ENCODE results near the gene KIAA1958.

The KIAA1958 gene

DNA sequence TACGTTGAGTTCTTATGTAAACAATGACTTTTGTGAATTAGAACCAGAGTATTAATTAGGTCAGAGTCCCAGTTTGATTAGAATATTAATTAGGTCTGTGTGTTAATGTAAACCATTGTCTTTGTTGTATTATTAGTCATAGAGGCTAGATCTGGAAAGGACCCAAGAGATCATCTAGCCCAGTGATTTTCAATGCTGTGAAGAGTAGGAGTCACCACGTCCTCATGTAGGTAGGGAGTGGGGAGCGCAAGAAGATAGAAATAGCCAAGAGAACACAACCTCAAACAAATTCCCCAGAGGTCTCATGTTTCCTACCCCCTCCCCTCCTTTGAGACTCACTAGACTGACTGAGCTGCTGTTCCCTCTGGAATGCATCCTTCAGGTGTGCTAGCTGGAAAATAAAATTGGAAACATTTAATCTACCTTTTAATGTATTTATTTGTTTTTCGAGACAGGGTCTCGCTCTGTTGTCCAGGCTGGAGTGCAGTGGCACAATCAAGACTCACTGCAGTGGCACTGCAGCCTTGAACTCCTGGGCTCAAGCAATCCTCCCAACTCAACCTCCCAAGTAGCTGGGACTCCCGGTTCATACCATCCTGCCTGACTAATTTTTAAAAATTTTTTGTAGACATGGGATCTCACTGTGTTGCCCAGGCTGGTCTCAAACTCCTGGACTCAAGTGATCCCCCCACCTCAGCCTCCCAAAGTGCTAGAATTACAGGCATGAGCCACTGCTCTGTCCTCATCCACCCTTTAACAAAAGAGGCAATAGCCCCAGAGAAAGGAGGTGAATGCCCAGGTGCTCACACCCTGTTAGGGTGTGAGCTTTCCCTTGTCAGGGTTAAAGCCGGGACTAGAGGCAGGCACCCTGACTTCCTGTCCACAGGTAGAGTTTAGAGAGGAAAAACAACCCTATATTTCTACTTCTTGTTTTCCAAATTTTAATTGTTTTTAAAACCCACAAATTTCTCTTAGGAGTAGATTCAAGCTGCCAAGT lies 138.4 kb downstream of the KIAA1958 start:
- Histone ChIP-seq H3K4me1 (peaks cover 12% of the 10 kb centered on the region), H3K27ac (no peak overlapping the region), H3K9me3 (no peaks in the 10 kb centered on the region), H3K9ac (no peak overlapping the region), H4K20me1 (peaks cover 4% of the 10 kb centered on the region), H3K4me2 (peak overlapping the region; percentile 25; the same call in 1 of the 2 replicates), H3K36me3 (peaks cover 19% of the 10 kb centered on the region), H3K27me3 (no peaks in the 10 kb centered on the region), H3K4me3 (no peak overlapping the region)
- TF ChIP-seq Cebpa-rat (IDR thresholded peaks at IDR 0.05): no peak

DNA sequence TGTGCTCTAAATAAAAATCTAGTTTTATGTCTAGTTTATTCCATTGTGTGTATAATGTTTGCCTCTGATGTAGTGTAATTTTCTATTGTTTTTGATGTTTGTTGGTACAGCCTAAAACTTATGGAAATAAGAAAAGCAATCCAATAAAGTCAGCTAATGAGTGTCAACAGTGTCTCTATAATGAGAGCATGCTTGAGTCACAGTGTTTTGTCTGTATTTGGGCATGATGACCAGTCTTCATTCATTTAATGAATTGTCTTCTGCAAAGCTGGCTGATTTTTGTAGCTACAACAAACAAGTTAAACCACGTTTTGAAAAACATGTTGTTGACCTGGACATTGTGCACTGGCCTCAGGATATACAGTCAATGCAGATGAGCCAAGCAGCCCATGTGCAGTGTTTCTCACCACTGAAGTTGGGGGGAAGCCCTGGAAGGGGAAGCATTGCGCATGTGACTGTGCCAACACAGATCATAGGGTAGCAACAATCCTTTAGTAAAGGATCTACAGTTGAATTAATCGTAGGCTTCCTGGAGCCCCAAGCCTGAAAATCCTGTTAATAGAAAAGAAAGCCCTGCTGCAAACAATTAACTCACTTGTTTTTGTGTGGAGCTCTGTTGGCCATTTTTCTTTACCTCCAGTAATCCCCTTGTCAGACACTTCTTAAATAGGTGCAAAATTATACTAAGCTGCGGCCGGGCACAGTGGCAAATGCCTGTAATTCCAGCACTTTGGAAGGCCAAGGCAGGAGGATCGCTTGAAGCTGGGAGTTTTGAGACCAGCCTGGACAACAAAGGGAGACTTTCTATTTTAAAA lies 143.3 kb downstream of the KIAA1958 start:
- no peak for TF ChIP-seq Cebpa-rat (IDR thresholded peaks at IDR 0.05)

GRCh38 chr9:112631313-112632070 lies 144.9 kb downstream of the KIAA1958 start:
- H3K4me2 ChIP-seq: no peak overlapping the region
- H3K9ac ChIP-seq: no peak overlapping the region
- H3K9me3 ChIP-seq: no peaks in the 10 kb centered on the region
- no peak overlapping the region for H3K4me3 ChIP-seq
- H3K27ac ChIP-seq: no peak overlapping the region
- no peaks in the 10 kb centered on the region for H3K4me1 ChIP-seq
- H3K36me3 ChIP-seq: no peaks in the 10 kb centered on the region
- no peaks in the 10 kb centered on the region for H3K27me3 ChIP-seq
- no peak for TF ChIP-seq Cebpa-rat (IDR thresholded peaks at IDR 0.05)
- peaks cover 11% of the 10 kb centered on the region for H4K20me1 ChIP-seq

More for the DNA sequence above, 143.3 kb downstream of the KIAA1958 start:
- Histone ChIP-seq H3K4me1 (peaks cover 2% of the 10 kb centered on the region; the same call in 1 of the 2 replicates), H3K9me3 (no peaks in the 10 kb centered on the region), H3K27ac (no peak overlapping the region), H3K4me3 (no peak overlapping the region), H3K36me3 (peaks cover 4% of the 10 kb centered on the region; the same call in 1 of the 2 replicates), H3K4me2 (no peak overlapping the region), H3K9ac (no peak overlapping the region), H3K27me3 (no peaks in the 10 kb centered on the region), H4K20me1 (peaks cover 11% of the 10 kb centered on the region)

GRCh38 chr9:112640311-112640710 lies 153.7 kb downstream of the KIAA1958 start:
- Histone ChIP-seq H3K9ac (no peak overlapping the region), H3K36me3 (peaks cover 38% of the 10 kb centered on the region), H3K9me3 (peaks cover 43% of the 10 kb centered on the region), H3K4me2 (no peak overlapping the region), H3K4me1 (no peaks in the 10 kb centered on the region), H4K20me1 (no peaks in the 10 kb centered on the region), H3K4me3 (no peak overlapping the region), H3K27me3 (no peaks in the 10 kb centered on the region), H3K27ac (no peak overlapping the region)
- no peak for TF ChIP-seq Cebpa-rat (IDR thresholded peaks at IDR 0.05)

GRCh38 chr9:112642126-112642525 lies 155.5 kb downstream of the KIAA1958 start:
- no peak for TF ChIP-seq Cebpa-rat (IDR thresholded peaks at IDR 0.05)
- no peak overlapping the region for H3K9ac ChIP-seq
- H3K4me1 ChIP-seq: no peaks in the 10 kb centered on the region
- peaks cover 59% of the 10 kb centered on the region for H3K9me3 ChIP-seq
- H4K20me1 ChIP-seq: no peaks in the 10 kb centered on the region
- H3K27ac ChIP-seq: no peak overlapping the region
- no peak overlapping the region for H3K4me3 ChIP-seq
- peaks cover 56% of the 10 kb centered on the region for H3K36me3 ChIP-seq
- no peaks in the 10 kb centered on the region for H3K27me3 ChIP-seq
- no peak overlapping the region for H3K4me2 ChIP-seq

DNA sequence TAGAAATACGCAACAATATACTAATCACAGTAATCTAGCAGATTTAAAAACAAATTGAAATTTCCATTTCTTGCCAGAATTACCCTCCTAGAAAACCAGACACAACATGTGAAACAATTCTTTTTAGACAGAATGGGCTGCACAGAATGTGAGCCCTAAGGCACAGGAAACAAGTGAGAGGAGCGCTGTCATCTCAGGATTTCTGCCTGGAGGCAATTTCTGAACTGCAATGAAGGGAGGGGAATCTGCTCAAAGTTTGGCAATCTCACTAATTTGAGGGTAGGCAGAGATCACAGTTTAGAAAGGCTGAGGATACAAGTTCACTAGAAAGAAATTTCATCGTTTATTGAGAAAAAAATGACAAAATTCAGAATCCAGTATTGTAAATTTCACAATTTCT lies 161.0 kb downstream of the KIAA1958 start:
- Histone ChIP-seq H3K36me3 (peaks cover 40% of the 10 kb centered on the region), H3K4me3 (no peak overlapping the region), H4K20me1 (no peaks in the 10 kb centered on the region), H3K9ac (no peak overlapping the region), H3K4me1 (no peaks in the 10 kb centered on the region), H3K27ac (no peak overlapping the region), H3K27me3 (no peaks in the 10 kb centered on the region), H3K4me2 (no peak overlapping the region), H3K9me3 (peaks cover 44% of the 10 kb centered on the region)
- TF ChIP-seq Cebpa-rat (IDR thresholded peaks at IDR 0.05): no peak

DNA sequence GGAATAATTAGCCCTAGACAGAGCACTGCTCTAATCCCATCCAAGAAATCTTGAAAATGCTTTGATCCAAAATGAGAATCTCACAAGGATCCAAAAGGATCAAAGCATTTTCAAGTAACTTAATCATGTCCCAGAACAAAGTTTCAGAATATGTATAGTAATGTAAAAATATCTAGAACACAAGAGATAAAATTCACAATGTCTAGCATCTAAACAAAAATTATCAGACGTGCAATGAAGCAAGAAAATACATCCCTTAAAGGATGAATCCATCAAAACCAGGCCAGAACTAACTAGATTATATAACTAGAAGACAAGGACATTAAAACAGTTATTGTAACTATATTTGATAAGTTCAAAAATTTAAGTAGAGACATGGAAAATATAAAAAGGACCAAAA lies 162.0 kb downstream of the KIAA1958 start:
- no peaks in the 10 kb centered on the region for H4K20me1 ChIP-seq

DNA sequence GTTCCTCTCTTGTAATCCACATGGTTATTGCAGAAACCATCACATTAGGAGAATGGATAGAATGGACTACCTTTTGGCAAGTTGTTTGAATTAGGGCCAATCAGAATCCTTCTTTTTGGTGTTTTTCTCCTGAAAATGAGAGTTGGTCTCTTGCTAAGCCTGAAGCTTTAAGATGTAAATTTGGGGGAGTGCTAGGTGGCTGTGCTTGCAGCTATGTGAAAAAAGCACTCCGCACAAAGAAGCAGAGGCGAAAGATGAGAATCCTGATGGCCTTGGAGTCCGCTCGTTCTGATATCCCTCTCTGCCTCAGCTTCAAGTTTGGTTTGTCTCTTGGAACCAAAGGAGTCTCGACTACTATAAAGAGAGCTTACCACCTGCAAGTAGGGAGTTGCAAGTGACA lies 167.7 kb downstream of the KIAA1958 start:
- TF ChIP-seq Cebpa-rat (IDR thresholded peaks at IDR 0.05): no peak
- H3K4me3 ChIP-seq: no peak overlapping the region

More for the DNA sequence above, 162.0 kb downstream of the KIAA1958 start:
- no peaks in the 10 kb centered on the region for H3K27me3 ChIP-seq
- H3K36me3 ChIP-seq: peaks cover 51% of the 10 kb centered on the region
- no peaks in the 10 kb centered on the region for H3K4me1 ChIP-seq
- H3K9me3 ChIP-seq: peaks cover 41% of the 10 kb centered on the region
- H3K9ac ChIP-seq: no peak overlapping the region
- TF ChIP-seq Cebpa-rat (IDR thresholded peaks at IDR 0.05): no peak
- H3K4me2 ChIP-seq: no peak overlapping the region
- no peak overlapping the region for H3K27ac ChIP-seq
- no peak overlapping the region for H3K4me3 ChIP-seq

DNA sequence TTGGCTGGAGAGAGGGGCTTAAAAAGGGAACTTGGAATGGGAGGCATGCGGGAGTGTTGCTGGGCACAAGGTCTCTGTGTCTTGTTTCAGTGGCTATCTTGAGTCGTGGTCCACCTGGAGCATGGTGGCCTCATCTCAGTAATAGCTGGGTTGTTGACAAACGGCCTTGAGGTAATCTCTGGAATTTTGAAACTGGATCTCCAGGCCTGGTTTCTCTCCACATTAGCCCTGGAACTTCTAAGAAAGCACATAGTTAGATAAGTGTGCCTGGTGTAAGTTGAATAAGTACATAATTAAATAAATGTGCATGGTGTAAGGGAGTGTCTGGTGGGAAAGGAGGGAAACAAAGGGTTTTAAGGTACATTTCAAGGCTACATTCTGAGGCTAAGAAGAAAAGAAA lies 169.0 kb downstream of the KIAA1958 start:
- H3K4me3 ChIP-seq: no peak overlapping the region
- no peaks in the 10 kb centered on the region for H3K4me1 ChIP-seq
- H3K9ac ChIP-seq: no peak overlapping the region
- no peaks in the 10 kb centered on the region for H3K27me3 ChIP-seq
- H3K36me3 ChIP-seq: peaks cover 33% of the 10 kb centered on the region
- H3K9me3 ChIP-seq: no peaks in the 10 kb centered on the region
- H3K27ac ChIP-seq: no peak overlapping the region
- H3K4me2 ChIP-seq: no peak overlapping the region
- H4K20me1 ChIP-seq: no peaks in the 10 kb centered on the region
- no peak for TF ChIP-seq Cebpa-rat (IDR thresholded peaks at IDR 0.05)

More for the DNA sequence above, 167.7 kb downstream of the KIAA1958 start:
- H3K27ac ChIP-seq: no peak overlapping the region
- peaks cover 21% of the 10 kb centered on the region for H3K36me3 ChIP-seq
- H3K4me2 ChIP-seq: no peak overlapping the region
- H3K27me3 ChIP-seq: no peaks in the 10 kb centered on the region
- H4K20me1 ChIP-seq: no peaks in the 10 kb centered on the region
- H3K9me3 ChIP-seq: peaks cover 2% of the 10 kb centered on the region
- no peak overlapping the region for H3K9ac ChIP-seq
- H3K4me1 ChIP-seq: no peaks in the 10 kb centered on the region

All from BLaER1 (cell line).